ENCODE measurements around the gene CCDC175.

CCDC175 gene

GRCh38 chr14:59576332-59577294 is at the start of gene CCDC175:
TSS of gene CCDC175 (minus strand) at chr14:59576812. CDS start at chr14:59576775, 37 bp downstream.
- DNase-seq = peak; percentile 57

- no peak for DNase-seq
Observed at GRCh38 chr14:59622631-59623030, 46.0 kb upstream of the CCDC175 start.

GRCh38 chr14:59619061-59619460 is 42.4 kb upstream of the CCDC175 start:
- no peak for DNase-seq

- no peak for DNase-seq
Observed at GRCh38 chr14:59601056-59601455, 24.4 kb upstream of the CCDC175 start.

GRCh38 chr14:59600211-59600945 is 23.8 kb upstream of the CCDC175 start:
- DNase-seq = no peak

- no peak for DNase-seq
Observed at GRCh38 chr14:59595071-59595470, 18.5 kb upstream of the CCDC175 start.

- no peak for DNase-seq
Observed at GRCh38 chr14:59591641-59592370, 15.2 kb upstream of the CCDC175 start.

GRCh38 chr14:59588101-59588500 is 11.5 kb upstream of the CCDC175 start:
- no peak for DNase-seq

GRCh38 chr14:59585891-59586554 is 9.4 kb upstream of the CCDC175 start:
- no peak for DNase-seq

GRCh38 chr14:59583755-59584154 is 7.1 kb upstream of the CCDC175 start:
- no peak for DNase-seq

- DNase-seq = no peak
Observed at GRCh38 chr14:59582845-59583509, 6.4 kb upstream of the CCDC175 start.

GRCh38 chr14:59582161-59582560 is 5.5 kb upstream of the CCDC175 start:
- DNase-seq = no peak

GRCh38 chr14:59580911-59581310 is 4.3 kb upstream of the CCDC175 start:
- DNase-seq = no peak

- DNase-seq = no peak
Observed at GRCh38 chr14:59570122-59570521, 6.5 kb downstream of the CCDC175 start.

- DNase-seq = no peak
Observed at GRCh38 chr14:59566725-59567124, 9.9 kb downstream of the CCDC175 start.

GRCh38 chr14:59566296-59566695 is 10.3 kb downstream of the CCDC175 start:
- no peak for DNase-seq

- DNase-seq = no peak
Observed at GRCh38 chr14:59565087-59565486, 11.5 kb downstream of the CCDC175 start.

GRCh38 chr14:59564366-59564765 is 12.2 kb downstream of the CCDC175 start:
- no peak for DNase-seq

- DNase-seq = no peak
Observed at GRCh38 chr14:59547310-59547709, 29.3 kb downstream of the CCDC175 start.

- DNase-seq = no peak
Observed at GRCh38 chr14:59543873-59544272, 32.7 kb downstream of the CCDC175 start.

- DNase-seq = no peak
Observed at GRCh38 chr14:59541731-59542130, 34.9 kb downstream of the CCDC175 start.

GRCh38 chr14:59540852-59541251 is 35.8 kb downstream of the CCDC175 start:
- DNase-seq = no peak
